ENCODE results near the gene CYFIP1.

Gene CYFIP1

DNA sequence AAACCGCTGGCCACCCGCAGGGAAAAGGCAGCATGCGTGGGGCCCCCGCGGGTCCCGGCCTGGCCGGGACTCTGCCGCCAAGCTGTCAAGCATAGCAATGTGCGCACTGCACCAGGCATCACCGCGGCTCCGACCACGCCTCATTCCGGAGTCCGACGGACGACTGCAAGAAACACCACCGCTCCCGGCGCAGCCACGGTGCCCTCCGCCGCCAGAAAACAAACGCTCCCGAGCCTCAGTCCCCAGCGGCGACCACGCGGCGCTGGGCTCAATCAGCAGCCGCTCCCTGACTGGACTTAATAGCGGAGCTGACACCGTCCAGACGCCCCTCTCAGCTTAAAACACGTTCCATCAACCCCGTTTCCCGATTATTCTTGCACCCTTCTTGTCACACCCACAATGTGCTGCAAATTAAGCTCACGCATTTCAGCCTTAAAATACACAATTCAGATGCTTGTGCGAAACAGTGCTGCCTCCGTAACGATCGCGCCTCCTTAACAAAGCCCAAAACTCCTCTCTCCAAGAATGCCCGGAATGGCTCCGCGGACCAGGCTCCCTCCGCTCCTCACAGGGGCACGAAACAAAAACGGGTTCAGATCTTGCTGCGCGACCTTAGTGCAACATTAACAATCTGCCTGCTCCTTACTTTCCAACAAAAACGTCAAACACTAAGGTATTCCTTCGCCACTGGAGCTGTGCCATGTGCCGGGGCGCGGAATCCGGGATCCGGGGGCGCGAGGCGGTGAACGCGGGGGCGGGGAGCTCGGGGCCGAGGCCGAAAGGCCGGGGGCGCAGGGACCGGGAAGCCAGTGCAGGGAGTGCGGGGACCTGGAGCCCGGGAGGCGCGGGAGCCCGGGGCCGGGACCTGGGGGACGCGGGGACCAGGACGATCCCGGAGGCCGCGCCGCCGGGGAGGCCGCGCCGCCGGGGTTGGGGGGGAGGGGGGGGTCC is 655 bp downstream of the CYFIP1 start:
- FAIRE-seq (no peak), DNase-seq (ENCODE audit: insufficient read length, low spot score) (peak; percentile 50)
- no peak for TF ChIP-seq POLR2A (IDR thresholded peaks at IDR 0.05; ENCODE audit: low read depth, low read length)

DNA sequence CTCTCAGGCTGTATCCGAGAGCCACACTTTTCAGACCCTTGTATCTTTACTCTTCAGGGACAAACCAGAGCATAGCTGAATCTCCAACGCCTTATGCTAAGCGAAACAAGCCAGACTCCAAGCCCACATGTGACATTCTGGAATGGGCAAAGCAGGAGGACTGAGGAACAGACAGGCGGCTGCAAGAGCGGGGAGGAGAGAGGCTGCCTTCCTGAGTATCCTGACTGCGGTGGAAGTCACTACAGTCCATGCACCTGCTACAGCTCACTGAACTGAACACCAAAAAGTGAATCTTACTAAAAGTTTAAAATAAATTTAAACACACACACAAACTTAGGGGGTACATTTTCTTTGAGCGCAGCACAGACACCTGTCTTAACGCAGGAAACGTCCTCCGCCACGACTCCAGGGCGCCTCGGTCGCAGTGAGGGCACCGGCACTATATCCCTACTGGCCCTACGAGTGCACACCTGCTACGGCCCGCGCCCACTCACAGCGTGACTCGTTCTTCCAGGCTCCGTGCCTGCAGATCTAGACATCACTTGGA is 1.4 kb downstream of the CYFIP1 start:
- TF ChIP-seq POLR2A (IDR thresholded peaks at IDR 0.05; ENCODE audit: low read depth, low read length): no peak
- no peak for DNase-seq (ENCODE audit: insufficient read length, low spot score)
- no peak for FAIRE-seq

DNA sequence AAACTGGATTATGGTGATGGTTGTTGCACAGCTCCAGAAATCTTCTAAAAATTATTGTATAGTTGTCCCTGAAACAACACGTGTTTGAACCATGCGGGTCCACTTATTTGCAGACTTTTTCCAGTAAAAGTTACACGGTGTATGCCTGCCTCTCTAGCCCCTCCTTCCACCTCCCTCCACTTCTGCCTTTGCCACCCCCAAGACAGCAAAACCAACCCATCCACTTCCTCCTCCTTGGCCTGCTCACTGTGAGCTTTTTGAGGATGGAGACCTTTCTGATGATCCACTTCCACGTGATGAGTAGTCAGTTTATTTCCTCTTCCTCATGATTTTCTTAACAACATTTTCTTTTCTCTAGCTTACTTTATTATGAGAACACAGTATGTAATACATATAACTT is 5.4 kb downstream of the CYFIP1 start:
- no peak for TF ChIP-seq POLR2A (IDR thresholded peaks at IDR 0.05; ENCODE audit: low read depth, low read length)
- DNase-seq (ENCODE audit: insufficient read length, low spot score) (no peak), FAIRE-seq (no peak)

DNA sequence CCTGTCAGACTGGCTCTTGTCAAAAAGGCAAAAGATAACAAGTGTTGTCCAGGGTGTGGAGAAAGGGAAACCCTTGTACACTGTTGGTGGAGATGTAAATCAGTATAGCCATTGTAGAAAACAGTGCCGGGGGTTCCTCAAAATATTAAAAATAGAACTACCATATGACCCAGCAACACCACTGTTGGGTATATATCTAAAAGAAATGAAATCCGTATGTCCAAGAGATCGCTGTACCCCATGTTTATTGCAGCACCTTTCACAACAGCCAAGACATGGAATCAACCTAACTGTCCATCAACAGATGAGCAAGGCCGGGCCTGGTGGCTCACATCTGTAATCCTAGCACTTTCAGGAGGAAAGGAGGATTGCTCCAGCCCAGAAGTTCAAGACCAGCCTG is 6.2 kb downstream of the CYFIP1 start:
- FAIRE-seq: no peak
- no peak for TF ChIP-seq POLR2A (IDR thresholded peaks at IDR 0.05; ENCODE audit: low read depth, low read length)
- no peak for DNase-seq (ENCODE audit: insufficient read length, low spot score)

DNA sequence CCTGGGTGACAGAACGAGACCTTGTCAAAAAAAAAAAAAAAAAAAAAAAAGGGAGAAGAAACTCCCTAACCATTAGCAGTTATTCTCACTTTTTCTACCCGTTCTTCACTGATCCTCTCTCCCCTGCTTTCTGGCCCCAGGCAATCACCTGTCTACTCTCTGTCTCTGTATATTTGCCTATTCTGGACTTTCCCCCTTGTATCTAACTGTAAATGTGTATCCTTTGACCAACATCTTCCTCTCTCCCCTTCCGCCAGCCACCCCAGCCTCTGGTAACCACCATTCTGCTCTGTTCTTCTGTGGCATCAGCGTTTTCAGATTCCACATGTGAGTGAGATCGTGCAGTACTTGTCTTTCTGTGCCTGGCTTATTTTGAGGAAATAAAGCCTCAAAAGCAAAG is 6.9 kb downstream of the CYFIP1 start:
- no peak for TF ChIP-seq POLR2A (IDR thresholded peaks at IDR 0.05; ENCODE audit: low read depth, low read length)
- DNase-seq (ENCODE audit: insufficient read length, low spot score): no peak
- FAIRE-seq: no peak

DNA sequence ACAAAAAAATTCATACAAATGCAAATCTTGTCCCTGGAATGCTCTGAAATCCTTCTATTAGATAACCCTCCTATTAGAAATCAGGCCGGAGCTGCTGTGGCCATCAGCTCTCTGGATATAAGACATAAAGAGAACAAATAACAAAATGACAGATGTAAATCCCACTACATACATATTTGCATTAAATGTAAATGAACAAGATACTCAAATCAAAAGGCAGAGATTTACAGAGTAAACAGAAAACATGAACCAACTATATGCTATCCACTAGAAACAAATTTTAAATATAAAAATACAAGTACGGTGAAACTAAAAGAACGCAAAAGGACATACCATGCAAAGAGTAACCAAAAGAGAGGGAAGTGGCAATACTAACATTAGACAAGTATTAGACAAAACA is 10.7 kb downstream of the CYFIP1 start:
- DNase-seq (ENCODE audit: insufficient read length, low spot score): no peak
- TF ChIP-seq POLR2A (IDR thresholded peaks at IDR 0.05; ENCODE audit: low read depth, low read length): no peak
- FAIRE-seq: no peak

DNA sequence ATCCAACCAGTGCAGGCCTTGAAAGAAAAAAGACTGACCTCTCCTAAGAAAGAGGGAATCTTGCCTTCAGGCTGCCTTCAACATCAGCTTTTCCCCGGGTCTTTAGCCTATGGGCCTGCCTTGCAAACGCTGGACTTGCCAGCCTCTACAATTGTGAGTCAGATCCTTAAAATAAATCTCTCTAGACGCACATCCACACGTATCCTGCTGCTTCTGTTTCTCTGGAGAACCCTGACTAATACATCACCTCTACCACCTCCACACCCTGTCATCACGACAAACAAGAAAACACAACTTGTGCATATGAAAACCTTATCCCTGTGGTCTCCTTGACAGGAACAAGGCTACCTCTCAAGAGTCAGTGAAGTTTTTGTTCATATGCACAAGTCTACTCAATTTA is 11.8 kb downstream of the CYFIP1 start:
- DNase-seq (ENCODE audit: insufficient read length, low spot score): peak; percentile 63
- TF ChIP-seq POLR2A (IDR thresholded peaks at IDR 0.05; ENCODE audit: low read depth, low read length): no peak
- no peak for FAIRE-seq

DNA sequence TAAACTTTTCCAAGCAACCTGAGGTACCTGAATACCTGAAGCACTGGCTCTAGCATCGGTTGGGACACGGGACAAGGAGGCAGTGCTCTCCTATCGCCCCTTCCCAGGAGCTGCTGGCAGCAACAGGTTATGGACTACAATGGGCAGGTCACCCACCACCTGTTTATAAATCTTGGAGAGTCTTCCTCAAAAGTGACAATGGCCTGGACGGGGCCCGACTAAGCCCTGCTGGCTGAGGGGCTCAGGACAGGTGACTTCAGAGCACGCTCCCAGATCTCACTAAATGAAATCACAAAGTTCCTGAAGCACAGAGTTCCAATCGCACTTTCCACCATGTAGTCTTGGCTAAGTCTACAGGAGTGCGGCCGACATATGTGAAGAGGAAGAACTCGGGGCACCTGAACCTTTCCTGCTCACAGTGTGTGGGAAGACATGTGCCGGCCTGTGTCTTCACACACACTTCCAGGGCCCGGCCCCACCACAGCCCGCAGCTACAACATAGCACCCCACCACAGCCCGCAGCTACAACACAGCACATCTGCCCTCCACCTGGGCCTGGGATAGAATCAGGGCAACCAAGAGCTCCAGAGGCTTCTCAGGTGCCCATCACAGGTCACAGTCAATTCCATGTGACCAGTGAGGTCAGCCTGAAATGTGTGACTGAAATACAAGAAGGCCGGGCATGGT is 12.9 kb downstream of the CYFIP1 start:
- no peak for TF ChIP-seq POLR2A (IDR thresholded peaks at IDR 0.05; ENCODE audit: low read depth, low read length)
- DNase-seq (ENCODE audit: insufficient read length, low spot score) (no peak), FAIRE-seq (no peak)

DNA sequence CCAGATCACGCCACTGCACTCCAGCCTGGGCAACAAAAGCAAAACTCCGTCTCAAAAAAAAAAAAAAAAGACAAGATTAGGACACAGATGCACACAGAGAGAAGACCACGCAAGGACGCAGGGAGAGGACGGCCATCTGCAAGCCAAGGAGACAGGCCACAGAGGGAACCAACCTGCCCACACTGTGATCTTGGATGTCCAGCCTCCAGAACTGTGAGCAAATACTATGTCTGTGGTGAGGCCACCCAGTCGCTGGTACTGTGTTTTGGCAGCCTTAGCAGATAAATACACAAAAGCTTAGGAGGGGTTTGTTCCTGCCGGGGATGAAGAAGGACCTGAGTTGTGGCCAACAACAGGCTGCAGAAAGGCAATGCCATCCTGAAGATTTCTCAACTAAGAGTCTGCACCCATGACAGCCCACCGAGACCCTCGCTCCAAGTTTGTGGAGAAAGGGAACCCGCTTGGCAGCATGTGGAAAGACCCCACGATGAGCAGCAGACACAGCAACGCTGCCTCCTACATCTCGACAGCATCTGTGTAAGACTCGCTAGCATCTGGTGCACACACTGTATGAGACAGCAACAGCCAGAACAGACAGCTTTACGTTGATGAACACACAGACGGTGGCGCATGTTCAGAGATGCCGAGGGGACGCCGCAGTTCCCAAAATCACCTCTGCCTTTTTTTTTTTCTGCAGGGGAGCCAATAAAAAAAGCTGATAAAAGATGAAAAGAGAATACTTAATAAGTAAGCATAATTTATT is 13.7 kb downstream of the CYFIP1 start:
- FAIRE-seq (no peak), DNase-seq (ENCODE audit: insufficient read length, low spot score) (no peak)
- TF ChIP-seq POLR2A (IDR thresholded peaks at IDR 0.05; ENCODE audit: low read depth, low read length): no peak

DNA sequence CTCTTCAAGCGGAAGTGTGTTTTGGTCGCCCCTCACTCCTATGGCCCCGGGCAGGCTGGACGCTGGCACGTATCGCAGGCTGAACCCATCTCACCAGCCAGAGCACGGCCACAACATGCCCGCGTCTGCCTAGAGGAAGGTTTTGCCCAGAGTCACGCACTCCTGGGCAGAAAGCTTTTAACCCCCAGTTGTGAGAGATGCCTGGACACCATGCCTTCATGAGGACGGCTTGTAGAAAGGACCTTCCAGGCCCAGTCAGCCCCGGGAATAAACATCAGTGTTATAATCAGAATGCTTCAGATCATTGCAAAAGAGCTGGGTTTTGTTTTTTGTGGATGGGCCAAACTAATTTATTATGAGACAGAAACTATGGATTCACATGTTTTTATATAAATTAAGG is 16.5 kb downstream of the CYFIP1 start:
- no peak for FAIRE-seq
- TF ChIP-seq POLR2A (IDR thresholded peaks at IDR 0.05; ENCODE audit: low read depth, low read length): no peak
- no peak for DNase-seq (ENCODE audit: insufficient read length, low spot score)

DNA sequence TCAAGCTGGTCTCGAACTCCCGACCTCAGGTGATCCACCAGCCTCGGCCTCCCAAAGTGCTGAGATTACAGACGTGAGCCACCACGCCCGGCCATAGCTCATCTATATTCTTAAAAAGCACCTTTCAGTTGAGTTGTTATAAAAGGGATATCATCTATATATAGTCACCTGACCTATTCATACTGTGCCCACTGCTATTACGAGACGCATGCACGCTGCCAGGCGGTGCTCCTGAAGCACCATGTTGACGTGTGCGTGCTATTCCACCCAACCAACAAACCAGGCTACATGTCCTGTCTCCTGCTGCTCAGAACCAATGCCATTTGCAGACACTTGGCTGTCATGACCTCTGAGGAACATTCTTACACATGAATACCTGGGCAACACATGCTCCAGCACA is 17.6 kb downstream of the CYFIP1 start:
- TF ChIP-seq POLR2A (IDR thresholded peaks at IDR 0.05; ENCODE audit: low read depth, low read length): no peak
- FAIRE-seq: no peak

DNA sequence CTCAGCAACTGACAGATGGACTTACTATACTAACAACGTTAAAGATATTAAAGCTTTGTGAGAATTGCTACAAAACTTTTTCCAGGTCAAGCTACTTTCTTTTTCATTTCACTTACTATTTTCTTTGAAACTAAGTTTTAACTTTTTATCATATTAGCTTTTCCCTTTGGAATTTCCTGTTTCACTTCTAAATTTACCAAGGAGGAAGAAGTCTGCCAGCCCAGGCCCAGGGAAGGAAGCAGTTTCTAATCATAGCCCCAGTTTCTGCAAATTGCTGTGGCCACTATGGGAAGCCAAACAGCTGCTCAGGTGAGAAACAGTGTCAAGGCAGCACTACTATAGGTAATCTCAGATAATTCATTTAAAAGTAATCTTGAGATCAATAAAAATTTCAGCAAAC is 18.4 kb downstream of the CYFIP1 start:
- TF ChIP-seq POLR2A (IDR thresholded peaks at IDR 0.05; ENCODE audit: low read depth, low read length): no peak
- FAIRE-seq: no peak
- no peak for DNase-seq (ENCODE audit: insufficient read length, low spot score)

More for the DNA sequence above, 17.6 kb downstream of the CYFIP1 start:
- DNase-seq (ENCODE audit: insufficient read length, low spot score): no peak

DNA sequence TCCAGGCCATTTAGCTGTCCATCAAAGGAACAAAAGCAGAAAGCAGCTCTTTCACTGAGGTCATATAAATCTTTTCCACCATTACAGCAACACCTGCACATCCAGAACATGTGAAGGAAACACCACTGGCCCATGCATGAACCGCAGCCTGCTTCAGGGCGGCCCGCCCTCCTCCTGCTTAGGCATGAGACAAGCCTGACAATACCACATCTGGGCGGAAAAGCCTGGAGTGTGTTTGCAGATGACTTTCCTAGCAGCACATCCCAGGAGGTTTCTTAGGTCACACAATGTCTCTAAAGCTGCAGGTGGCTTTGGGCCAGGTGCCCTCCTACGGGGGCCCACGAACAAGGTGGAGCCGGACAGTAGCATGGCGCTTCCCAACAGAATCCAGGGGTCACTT is 19.6 kb downstream of the CYFIP1 start:
- TF ChIP-seq POLR2A (IDR thresholded peaks at IDR 0.05; ENCODE audit: low read depth, low read length): no peak
- DNase-seq (ENCODE audit: insufficient read length, low spot score) (no peak), FAIRE-seq (no peak)

DNA sequence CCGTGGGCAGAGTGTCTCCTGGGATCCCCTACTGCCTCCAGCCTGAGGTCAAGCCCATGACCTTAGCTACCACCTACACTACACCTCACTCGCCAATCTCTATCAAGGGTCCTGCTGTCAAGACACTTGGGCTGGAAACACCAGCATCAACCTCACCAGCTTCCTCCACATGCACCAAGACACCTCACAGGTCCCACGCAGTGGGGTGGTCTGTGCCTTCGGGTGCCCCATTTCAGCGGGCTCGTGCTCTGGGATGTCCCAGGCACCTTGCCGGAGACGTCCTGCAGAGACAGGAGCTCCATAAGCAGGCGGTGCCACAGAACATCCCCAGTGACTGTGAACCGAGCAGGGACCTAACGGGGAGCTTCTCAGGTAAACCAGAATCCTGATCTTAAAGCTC is 20.0 kb downstream of the CYFIP1 start:
- TF ChIP-seq POLR2A (IDR thresholded peaks at IDR 0.05; ENCODE audit: low read depth, low read length): no peak
- DNase-seq (ENCODE audit: insufficient read length, low spot score) (no peak), FAIRE-seq (no peak)

All from H54 (cell line).